ENCODE measurements around the gene TEDC2.

- TF ChIP-seq ZNF274 (IDR thresholded peaks at IDR 0.05; ENCODE audit: low read depth, low read length) = no peak
- TF ChIP-seq YY1 (IDR thresholded peaks at IDR 0.05; ENCODE audit: insufficient read depth, insufficient read length) = no peak
These were observed 29.7 kb downstream of the TEDC2 start for GRCh38 chr16:2489581-2489980.
